HG03025 (cell line): ENCODE measurements around the gene KBTBD4.
"Not testable (repeated sequence)": the region's sequence is repeated elsewhere in the genome, so short reads cannot be mapped to it uniquely, and the experiment has no call there.

Experiments used
- ATAC-seq: cut with Tn5 transposase; IDR thresholded peaks from one replicate; pipeline ENCODE4 v1.9.1; 2021; ENCODE audit warnings: mild to moderate bottlenecking, moderate library complexity; ENCODE audit not compliant: unreplicated experiment, low FRiP score

Gene KBTBD4

DNA sequence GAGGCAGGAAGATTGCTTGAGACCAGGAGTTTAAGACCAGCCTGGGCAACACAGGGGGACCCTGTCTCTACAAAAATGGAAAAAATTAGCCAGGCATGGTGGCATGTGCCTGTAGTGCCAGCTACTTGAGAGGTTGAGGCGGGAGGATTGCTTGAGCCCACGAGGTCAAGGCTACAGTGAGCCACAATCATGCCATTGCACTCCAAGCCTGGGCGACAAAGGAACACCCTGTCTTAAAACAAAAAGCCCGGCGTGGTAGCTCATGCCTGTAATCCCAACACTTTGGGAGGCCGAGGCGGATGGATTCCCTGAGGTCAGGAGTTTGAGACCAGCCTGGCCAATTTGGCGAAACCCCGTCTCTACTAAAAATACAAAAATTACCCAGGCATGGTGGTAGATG, 48.0 kb downstream of the KBTBD4 start:
- ATAC-seq = not testable (repeated sequence)

DNA sequence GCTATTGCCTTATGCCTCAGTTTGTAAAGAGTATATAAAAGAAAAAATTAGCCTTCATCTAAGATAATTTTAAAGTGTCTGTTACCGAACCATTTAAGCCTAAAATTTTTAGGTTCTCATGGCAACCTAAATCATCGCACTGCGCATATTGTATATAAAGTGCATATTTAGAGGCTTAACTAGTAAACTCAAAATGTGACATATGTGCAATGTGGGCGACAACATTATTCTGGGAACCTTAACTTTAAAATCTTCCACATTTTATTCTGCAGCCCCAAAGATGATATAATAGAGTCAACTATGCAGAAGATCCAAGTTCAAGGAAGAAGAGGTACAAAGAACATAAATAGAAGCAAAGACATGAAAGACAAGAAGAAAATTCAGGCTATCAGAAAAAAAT, 48.8 kb downstream of the KBTBD4 start:
- no peak for ATAC-seq

DNA sequence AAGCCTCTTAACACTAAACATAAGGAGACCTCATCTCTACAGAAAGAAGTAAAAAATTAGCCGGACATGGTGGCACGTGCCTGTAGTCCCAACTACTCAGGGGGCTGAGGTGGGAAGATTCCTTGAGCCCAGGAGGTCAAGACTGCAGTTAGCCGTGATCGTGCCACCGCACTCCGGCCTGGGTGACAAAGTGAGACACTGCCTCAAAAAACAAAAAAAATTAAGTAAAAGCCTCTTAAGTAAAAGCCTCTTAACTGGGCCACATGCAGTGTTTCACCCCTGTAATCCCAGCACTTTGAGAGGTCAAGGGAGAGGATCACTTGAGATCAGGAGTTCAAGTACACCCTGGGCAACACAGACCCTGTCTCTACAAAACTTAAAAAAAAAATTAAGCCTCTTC, 51.6 kb downstream of the KBTBD4 start:
- ATAC-seq = no peak

- ATAC-seq = not testable (repeated sequence)
These were observed 52.7 kb downstream of the KBTBD4 start for GRCh38 chr11:47526032-47526431.

GRCh38 chr11:47524291-47524874, 54.4 kb downstream of the KBTBD4 start:
- no peak for ATAC-seq

DNA sequence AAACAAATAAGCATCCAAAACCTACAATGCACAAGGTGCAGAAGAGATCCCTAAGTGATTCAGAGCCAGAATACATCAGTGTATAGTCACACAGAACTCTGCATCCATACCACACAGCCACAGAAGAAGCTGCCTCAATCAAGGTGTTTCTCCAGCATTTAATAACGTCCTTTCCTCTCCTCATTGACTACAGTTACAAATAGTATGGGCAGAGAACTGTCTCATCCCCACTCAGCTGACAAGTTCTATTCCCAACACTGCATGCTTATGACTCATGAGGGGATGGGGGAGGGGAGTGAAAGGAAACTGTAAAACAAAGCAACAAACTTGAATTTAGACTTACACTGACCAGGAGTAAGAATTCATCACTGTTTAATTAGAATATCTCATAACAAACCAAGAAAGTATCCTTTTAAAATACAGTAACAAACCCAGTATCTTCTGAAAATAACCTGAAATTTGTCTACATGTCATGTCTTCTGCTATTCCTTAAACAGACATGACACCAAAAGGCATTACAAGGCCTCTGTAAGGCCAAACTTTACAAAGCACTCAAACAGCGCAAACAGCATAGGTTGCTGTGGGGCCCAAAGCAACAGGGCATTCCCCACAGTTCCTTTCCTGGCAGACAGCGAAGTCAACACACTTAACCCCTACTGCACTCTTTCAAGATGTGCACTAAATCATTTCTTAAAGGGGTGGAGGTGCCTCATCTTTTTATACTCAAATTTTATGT, 55.1 kb downstream of the KBTBD4 start:
- ATAC-seq = no peak
